Tibial nerve (tissue), 4 donors: Measurements from ENCODE around the gene HOXA9. TPM values are rescaled to one million over a fixed set of nuclear protein-coding genes. Genes with fewer than 3 reads are reported as not detected.

ENCODE experiments used
- DNase-seq, 2 donors: peaks; one replicate each; pipeline ENCODE4 v3.0.0-alpha.2; 2019; ENCODE audit warnings: low spot score in 2 of 2
- H3K27ac ChIP-seq, 4 donors: fragments of 200-600 bp; sonication (generic) in 3 of 4; one replicate each; pipeline ENCODE4 v1.5.1; 2017 to 2019; ENCODE audit warnings: mild to moderate bottlenecking in 1 of 4
- H3K27me3 ChIP-seq, 2 donors: fragments of 200-600 bp; sonication (generic) in 1 of 2; one replicate each; pipeline versions ENCODE4 v1.5.1 to v1.6.0; 2017 to 2019
- H3K36me3 ChIP-seq, 3 donors: fragments of 200-600 bp; sonication (generic); one replicate each; pipeline ENCODE4 v1.5.1; 2018 to 2019
- H3K4me1 ChIP-seq, 4 donors: fragments of 200-600 bp; sonication (generic) in 3 of 4; one replicate each; pipeline ENCODE4 v1.5.1; 2017 to 2019
- H3K4me3 ChIP-seq, 4 donors: fragments of 200-600 bp; sonication (generic) in 3 of 4; one replicate each; pipeline ENCODE4 v1.5.1; 2017 to 2019; ENCODE audit warnings: mild to moderate bottlenecking in 1 of 4, moderate library complexity in 1 of 4
- H3K9me3 ChIP-seq, 4 donors: fragments of 200-600 bp; sonication (generic) in 3 of 4; one replicate each; pipeline ENCODE4 v1.5.1; 2017 to 2019
- CTCF ChIP-seq, 5 experiments: fragments of 200-600 bp in 3 of 5; fragments of 450-650 bp in 2 of 5; sonication (generic) in 3 of 5; IDR thresholded peaks; one replicate each; pipeline ENCODE4 v1.5.1; 2016 to 2019; ENCODE audit warnings: antibody characterized with exemption in 5 of 5, mild to moderate bottlenecking in 3 of 5, moderate library complexity in 2 of 5
- EP300 ChIP-seq, 2 donors: sonication (generic); formaldehyde crosslinking; IDR thresholded peaks; one replicate each; pipeline ENCODE4 v1.6.1; 2017; ENCODE audit warnings: antibody characterized with exemption in 2 of 2, mild to moderate bottlenecking in 1 of 2
- POLR2A ChIP-seq, 2 donors: fragments of 450-650 bp; IDR thresholded peaks; one replicate each; pipeline ENCODE4 v1.6.1; 2017; ENCODE audit warnings: antibody characterized with exemption in 2 of 2, mild to moderate bottlenecking in 2 of 2, moderate library complexity in 2 of 2
- WGBS, 2 donors: methylation state at CpG; one replicate each; pipeline ENCODE4 v1.1.5; 2018; 5-methylcytosine and 5-hydroxymethylcytosine counted together
- total RNA-seq, 4 donors: library from RNA; depleted of rRNA; stranded (reverse); fragments of >200 nt; gene quantifications; one replicate each; pipeline ENCODE4 v1.1.0, GENCODE V29; 2016

Gene HOXA9
- total RNA-seq, 4 donors from 2014 or later: 10.5 to 13.8 (median 12.7) TPM

- TF ChIP-seq EP300 (IDR thresholded peaks at IDR 0.05) (no peak), POLR2A (IDR thresholded peaks at IDR 0.05) (no peak), CTCF (IDR thresholded peaks at IDR 0.05) (no peak)
- 57 to 64% methylated on average over 5 of the region's 5 CpGs for WGBS, 2 donors
- Histone ChIP-seq H3K4me1 (peaks cover 0 to 70% (median 0%) of the 10 kb centered on the region in 4 donors), H3K4me3 (no peak overlapping the region), H3K9me3 (no peaks in the 10 kb centered on the region), H3K36me3 (peaks cover 0 to 18% (median 0%) of the 10 kb centered on the region in 3 donors), H3K27ac (no peak overlapping the region), H3K27me3 (peaks cover 0 to 41% of the 10 kb centered on the region in 2 donors)
- DNase-seq: no peak
These were observed 39.3 kb downstream of the HOXA9 start for GRCh38 chr7:27125986-27126394.

GRCh38 chr7:27124902-27125689 lies 40.2 kb downstream of the HOXA9 start:
- Histone ChIP-seq H3K4me1 (peaks cover 0 to 74% (median 0%) of the 10 kb centered on the region in 4 donors), H3K27ac (peak overlapping the region in 1 of 4 donors; percentile 1), H3K4me3 (no peak overlapping the region), H3K9me3 (no peaks in the 10 kb centered on the region), H3K27me3 (peaks cover 0 to 41% of the 10 kb centered on the region in 2 donors), H3K36me3 (peaks cover 0 to 18% (median 0%) of the 10 kb centered on the region in 3 donors)
- TF ChIP-seq EP300 (IDR thresholded peaks at IDR 0.05): no peak
- DNase-seq: no peak
- WGBS, 2 donors: 79 to 80% methylated on average over 8 of the region's 8 CpGs

- Histone ChIP-seq H3K27me3 (peaks cover 0 to 42% of the 10 kb centered on the region in 2 donors), H3K4me3 (no peak overlapping the region), H3K36me3 (peaks cover 0 to 18% (median 0%) of the 10 kb centered on the region in 3 donors), H3K27ac (peak overlapping the region in 1 of 4 donors; percentile 59), H3K4me1 (peaks cover 0 to 67% (median 0%) of the 10 kb centered on the region in 4 donors), H3K9me3 (no peaks in the 10 kb centered on the region)
- DNase-seq: no peak
- TF ChIP-seq EP300 (IDR thresholded peaks at IDR 0.05): no peak
- no peak for TF ChIP-seq POLR2A (IDR thresholded peaks at IDR 0.05)
- WGBS, 2 donors: 83% methylated on average over 43 of the region's 43 CpGs
These were observed 41.0 kb downstream of the HOXA9 start for GRCh38 chr7:27124096-27124901.

GRCh38 chr7:27123477-27124053 lies 41.8 kb downstream of the HOXA9 start:
- Histone ChIP-seq H3K36me3 (peaks cover 0 to 18% (median 0%) of the 10 kb centered on the region in 3 donors), H3K4me1 (peaks cover 0 to 60% (median under 1%) of the 10 kb centered on the region in 4 donors), H3K27ac (peak overlapping the region in 2 of 4 donors; percentile 22 to 59), H3K4me3 (peak overlapping the region in 1 of 4 donors; percentile 9), H3K9me3 (no peaks in the 10 kb centered on the region), H3K27me3 (peaks cover 0 to 34% of the 10 kb centered on the region in 2 donors)
- TF ChIP-seq POLR2A (IDR thresholded peaks at IDR 0.05): no peak
- TF ChIP-seq CTCF (IDR thresholded peaks at IDR 0.05): no peak
- TF ChIP-seq EP300 (IDR thresholded peaks at IDR 0.05): no peak
- DNase-seq: no peak
- WGBS, 2 donors: 75 to 78% methylated on average over 26 of the region's 26 CpGs

GRCh38 chr7:27123007-27123476 lies 42.3 kb downstream of the HOXA9 start:
- H3K27ac ChIP-seq: peak overlapping the region in 2 of 4 donors; percentile 22 to 59
- peaks cover 0 to 56% (median 1%) of the 10 kb centered on the region in 4 donors for H3K4me1 ChIP-seq
- WGBS, 2 donors: 40 to 42% methylated on average over 13 to 14 of the region's 14 CpGs
- H3K36me3 ChIP-seq: peaks cover 0 to 18% (median 0%) of the 10 kb centered on the region in 3 donors
- H3K4me3 ChIP-seq: peak overlapping the region in 1 of 4 donors; percentile 9
- H3K9me3 ChIP-seq: no peaks in the 10 kb centered on the region
- DNase-seq: no peak
- H3K27me3 ChIP-seq: peaks cover 0 to 31% of the 10 kb centered on the region in 2 donors
- TF ChIP-seq CTCF (IDR thresholded peaks at IDR 0.05) (no peak), POLR2A (IDR thresholded peaks at IDR 0.05) (no peak), EP300 (IDR thresholded peaks at IDR 0.05) (no peak)
